Neural progenitor cell (in vitro differentiated cells): ENCODE measurements around the gene STK24.

Experiments used
- EZH2 ChIP-seq: fragments of 200-600 bp; sonication (generic); IDR thresholded peaks from 2 replicates; pipeline ENCODE4 v1.6.1; 2017; ENCODE audit warnings: antibody characterized with exemption, mild to moderate bottlenecking, moderate library complexity
- EZH2phosphoT487 ChIP-seq: fragments of 200-600 bp; sonication (generic); IDR thresholded peaks from 2 replicates; pipeline ENCODE4 v1.6.1; 2017; ENCODE audit warnings: antibody characterized with exemption
- TF ChIP-seq, protein P1 (sequence below): fragments of 200-600 bp; sonication (generic); IDR thresholded peaks from 2 replicates; pipeline ENCODE4 v1.5.1; 2017; ENCODE audit warnings: antibody characterized with exemption, mild to moderate bottlenecking

DNA sequence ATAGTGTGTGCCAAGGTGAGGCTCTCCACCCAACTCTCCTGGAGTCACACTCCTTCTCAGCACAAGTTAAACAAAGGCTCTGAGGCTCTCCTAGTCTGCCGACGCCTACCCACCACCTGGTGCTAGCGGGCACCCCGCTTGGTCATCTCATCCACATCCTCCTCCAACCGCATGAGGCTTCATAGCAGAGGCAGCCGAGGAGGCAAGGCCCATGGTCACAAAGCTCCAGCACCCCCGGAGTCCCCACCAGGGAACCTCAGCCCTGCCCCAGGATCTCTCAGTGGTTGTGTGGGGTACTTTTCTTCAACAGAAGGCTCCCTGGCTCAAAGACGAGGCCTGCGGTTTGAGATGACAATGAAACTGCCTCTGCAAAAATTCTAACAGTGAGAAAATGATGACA is 43.0 kb downstream of the STK24 start:
- TF ChIP-seq, protein P1, sequence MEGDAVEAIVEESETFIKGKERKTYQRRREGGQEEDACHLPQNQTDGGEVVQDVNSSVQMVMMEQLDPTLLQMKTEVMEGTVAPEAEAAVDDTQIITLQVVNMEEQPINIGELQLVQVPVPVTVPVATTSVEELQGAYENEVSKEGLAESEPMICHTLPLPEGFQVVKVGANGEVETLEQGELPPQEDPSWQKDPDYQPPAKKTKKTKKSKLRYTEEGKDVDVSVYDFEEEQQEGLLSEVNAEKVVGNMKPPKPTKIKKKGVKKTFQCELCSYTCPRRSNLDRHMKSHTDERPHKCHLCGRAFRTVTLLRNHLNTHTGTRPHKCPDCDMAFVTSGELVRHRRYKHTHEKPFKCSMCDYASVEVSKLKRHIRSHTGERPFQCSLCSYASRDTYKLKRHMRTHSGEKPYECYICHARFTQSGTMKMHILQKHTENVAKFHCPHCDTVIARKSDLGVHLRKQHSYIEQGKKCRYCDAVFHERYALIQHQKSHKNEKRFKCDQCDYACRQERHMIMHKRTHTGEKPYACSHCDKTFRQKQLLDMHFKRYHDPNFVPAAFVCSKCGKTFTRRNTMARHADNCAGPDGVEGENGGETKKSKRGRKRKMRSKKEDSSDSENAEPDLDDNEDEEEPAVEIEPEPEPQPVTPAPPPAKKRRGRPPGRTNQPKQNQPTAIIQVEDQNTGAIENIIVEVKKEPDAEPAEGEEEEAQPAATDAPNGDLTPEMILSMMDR: no peak
- TF ChIP-seq EZH2 (no peak), EZH2phosphoT487 (no peak)
